Ishikawa (cell line): ENCODE results near the gene SMYD5.

Source experiments
- CEBPB ChIP-seq: IDR thresholded peaks from 2 replicates; pipeline ENCODE4 v1.6.1; 2012
- CREB1 ChIP-seq: IDR thresholded peaks from 2 replicates; pipeline ENCODE4 v1.6.1; 2012; ENCODE audit warnings: low read depth
- EGR1 ChIP-seq: IDR thresholded peaks from 2 replicates; pipeline ENCODE4 v1.6.1; 2012
- EP300 ChIP-seq: IDR thresholded peaks from 2 replicates; pipeline ENCODE4 v1.6.1; 2012; ENCODE audit warnings: borderline replicate concordance
- FOXM1 ChIP-seq: IDR thresholded peaks from 2 replicates; pipeline ENCODE4 v1.6.1; 2012; ENCODE audit warnings: low read depth, borderline replicate concordance
- MAX ChIP-seq: IDR thresholded peaks from 2 replicates; pipeline ENCODE4 v1.6.1; 2012
- NFIC ChIP-seq: IDR thresholded peaks from 2 replicates; pipeline ENCODE4 v1.6.1; 2012
- RAD21 ChIP-seq: IDR thresholded peaks from 2 replicates; pipeline ENCODE4 v1.6.1; 2012; ENCODE audit warnings: low read depth
- REST ChIP-seq: IDR thresholded peaks from 2 replicates; pipeline ENCODE4 v1.6.1; 2012; ENCODE audit warnings: low read depth, mild to moderate bottlenecking
- TAF1 ChIP-seq: IDR thresholded peaks from 2 replicates; pipeline ENCODE4 v1.6.1; 2012; ENCODE audit warnings: low read depth, mild to moderate bottlenecking
- TCF12 ChIP-seq: IDR thresholded peaks from 2 replicates; pipeline ENCODE4 v1.6.1; 2012; ENCODE audit warnings: low read depth
- USF1 ChIP-seq: IDR thresholded peaks from 2 replicates; pipeline ENCODE4 v1.6.1; 2012
- YY1 ChIP-seq: IDR thresholded peaks from 2 replicates; pipeline ENCODE4 v1.6.1; 2012; ENCODE audit warnings: low read depth
- ZBTB7A ChIP-seq: IDR thresholded peaks from 2 replicates; pipeline ENCODE4 v1.6.1; 2012; ENCODE audit warnings: low read depth

GRCh38 chr2:73173781-73174180, 40.3 kb upstream of the SMYD5 start:
- TF ChIP-seq MAX = no peak
- no peak for TF ChIP-seq FOXM1
- TF ChIP-seq REST = no peak
- no peak for TF ChIP-seq CREB1
- TF ChIP-seq USF1 = no peak
- no peak for TF ChIP-seq ZBTB7A
- no peak for TF ChIP-seq EP300
- no peak for TF ChIP-seq TAF1
- no peak for TF ChIP-seq RAD21
- TF ChIP-seq YY1 = no peak
- no peak for TF ChIP-seq TCF12
- no peak for TF ChIP-seq CEBPB
- TF ChIP-seq NFIC = no peak
- no peak for TF ChIP-seq EGR1
